Epidermal melanocyte (primary cell): ENCODE data around the gene CCDC154.
"Not testable (repeated sequence)": the region's sequence is repeated elsewhere in the genome, so short reads cannot be mapped to it uniquely, and the experiment has no call there.

Experiments used
- DNase-seq: peaks from one replicate; pipeline ENCODE4 v3.0.0; 2011; ENCODE audit warnings: low spot score; ENCODE audit not compliant: insufficient read length

The CCDC154 gene, protein sequence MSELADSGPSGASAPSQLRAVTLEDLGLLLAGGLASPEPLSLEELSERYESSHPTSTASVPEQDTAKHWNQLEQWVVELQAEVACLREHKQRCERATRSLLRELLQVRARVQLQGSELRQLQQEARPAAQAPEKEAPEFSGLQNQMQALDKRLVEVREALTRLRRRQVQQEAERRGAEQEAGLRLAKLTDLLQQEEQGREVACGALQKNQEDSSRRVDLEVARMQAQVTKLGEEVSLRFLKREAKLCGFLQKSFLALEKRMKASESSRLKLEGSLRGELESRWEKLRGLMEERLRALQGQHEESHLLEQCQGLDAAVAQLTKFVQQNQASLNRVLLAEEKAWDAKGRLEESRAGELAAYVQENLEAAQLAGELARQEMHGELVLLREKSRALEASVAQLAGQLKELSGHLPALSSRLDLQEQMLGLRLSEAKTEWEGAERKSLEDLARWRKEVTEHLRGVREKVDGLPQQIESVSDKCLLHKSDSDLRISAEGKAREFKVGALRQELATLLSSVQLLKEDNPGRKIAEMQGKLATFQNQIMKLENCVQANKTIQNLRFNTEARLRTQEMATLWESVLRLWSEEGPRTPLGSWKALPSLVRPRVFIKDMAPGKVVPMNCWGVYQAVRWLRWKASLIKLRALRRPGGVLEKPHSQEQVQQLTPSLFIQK

GRCh38 chr16:1443980-1444729 is at the start of gene CCDC154:
CCDC154 (minus strand) TSS chr16:1444556; CDS start chr16:1444322, 234 bp downstream.
- DNase-seq, result no peak

DNA sequence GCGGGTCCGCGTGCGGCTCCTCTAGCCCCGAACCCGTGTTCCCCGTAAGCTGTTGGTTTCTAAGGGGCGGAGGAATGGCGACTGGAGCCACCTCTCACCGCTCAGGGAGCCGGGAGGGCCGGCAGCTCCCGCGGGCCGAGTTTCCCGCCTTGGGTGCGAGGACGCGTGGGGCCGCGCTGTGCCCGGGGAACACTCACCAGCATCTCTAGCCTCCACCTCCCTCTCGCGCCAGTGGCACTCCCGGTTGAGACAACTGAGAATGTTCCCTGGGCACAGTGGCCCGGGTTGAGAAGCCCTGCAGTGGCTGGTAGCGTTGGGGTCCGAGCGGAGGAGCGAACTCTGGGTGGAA is 49.4 kb upstream of the CCDC154 start:
- DNase-seq, result no peak

- peak; percentile 92 for DNase-seq
Observed at GRCh38 chr16:1492923-1493745, 48.8 kb upstream of the CCDC154 start, which contains the start of gene TELO2. TELO2 (plus strand) TSS chr16:1493360; CDS start chr16:1494282, 922 bp downstream.

GRCh38 chr16:1492082-1492922 is 47.9 kb upstream of the CCDC154 start:
- no peak for DNase-seq

DNA sequence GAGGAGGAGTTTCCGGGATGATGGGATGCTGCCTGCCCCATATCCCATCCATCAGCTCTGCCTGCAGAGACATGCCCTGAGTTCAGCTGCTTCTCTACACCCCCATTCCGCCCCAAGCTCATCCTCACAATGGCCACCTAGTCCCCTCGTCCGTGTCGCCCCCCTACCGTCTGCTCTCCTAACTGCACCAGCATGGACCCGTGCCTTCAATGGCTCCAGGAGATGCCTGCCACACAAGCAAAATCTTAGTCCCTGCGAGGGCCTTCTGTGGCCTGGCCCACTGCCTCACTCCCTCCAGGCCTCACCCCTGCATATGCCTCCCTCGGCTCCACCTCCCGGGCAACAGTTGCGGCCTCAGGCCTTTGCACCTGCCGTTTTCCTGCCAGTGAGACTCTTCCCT is 47.0 kb upstream of the CCDC154 start:
- DNase-seq, result no peak

DNA sequence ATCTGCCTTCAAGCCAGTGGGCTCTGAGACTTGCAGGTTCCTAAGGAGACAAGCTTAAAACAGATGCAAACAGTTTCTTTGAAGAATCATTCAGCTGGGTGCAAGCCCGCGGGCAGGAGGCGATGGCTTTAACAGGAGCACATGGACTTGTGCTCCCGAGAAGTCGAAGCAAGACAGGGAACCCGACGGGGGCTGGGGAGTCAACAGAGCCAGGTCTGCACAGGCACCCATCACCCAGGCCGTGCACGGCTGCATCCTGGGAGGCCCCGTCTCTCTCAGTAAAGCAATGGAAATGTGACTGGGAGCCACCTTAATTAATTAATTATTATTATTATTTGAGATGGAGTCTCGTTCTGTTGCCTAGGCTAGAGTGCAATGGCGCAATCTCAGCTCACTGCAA is 44.7 kb upstream of the CCDC154 start:
- no peak for DNase-seq

DNA sequence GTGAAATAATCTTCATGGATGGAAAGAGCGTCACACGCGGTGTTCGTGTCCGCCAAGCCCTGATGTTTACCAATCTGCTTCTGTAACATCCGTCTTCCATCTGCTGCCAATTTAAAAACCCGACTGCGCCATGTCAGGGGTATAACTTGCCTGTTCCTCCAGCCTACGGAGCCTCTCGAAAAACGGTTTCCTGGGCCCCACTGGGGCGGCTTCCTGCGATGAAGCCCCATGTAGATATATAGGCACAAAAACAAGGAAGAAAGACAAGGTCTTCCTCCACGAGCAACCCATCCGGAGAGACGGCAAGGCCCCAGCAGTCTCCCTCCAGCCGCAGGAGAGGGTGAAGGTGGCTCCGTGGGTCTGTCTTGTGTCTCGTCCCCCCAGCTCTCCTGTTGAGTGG is 44.3 kb upstream of the CCDC154 start, which contains the start of gene PTX4:
Gene PTX4 (minus strand): TSS at position 326 of the 400 bp plus-strand sequence. CDS start 35 bp downstream, at position 291.
- no peak for DNase-seq

- DNase-seq, result no peak
Observed at GRCh38 chr16:1488054-1488601, 43.8 kb upstream of the CCDC154 start.

GRCh38 chr16:1487395-1488053 is 43.2 kb upstream of the CCDC154 start:
- no peak for DNase-seq

DNA sequence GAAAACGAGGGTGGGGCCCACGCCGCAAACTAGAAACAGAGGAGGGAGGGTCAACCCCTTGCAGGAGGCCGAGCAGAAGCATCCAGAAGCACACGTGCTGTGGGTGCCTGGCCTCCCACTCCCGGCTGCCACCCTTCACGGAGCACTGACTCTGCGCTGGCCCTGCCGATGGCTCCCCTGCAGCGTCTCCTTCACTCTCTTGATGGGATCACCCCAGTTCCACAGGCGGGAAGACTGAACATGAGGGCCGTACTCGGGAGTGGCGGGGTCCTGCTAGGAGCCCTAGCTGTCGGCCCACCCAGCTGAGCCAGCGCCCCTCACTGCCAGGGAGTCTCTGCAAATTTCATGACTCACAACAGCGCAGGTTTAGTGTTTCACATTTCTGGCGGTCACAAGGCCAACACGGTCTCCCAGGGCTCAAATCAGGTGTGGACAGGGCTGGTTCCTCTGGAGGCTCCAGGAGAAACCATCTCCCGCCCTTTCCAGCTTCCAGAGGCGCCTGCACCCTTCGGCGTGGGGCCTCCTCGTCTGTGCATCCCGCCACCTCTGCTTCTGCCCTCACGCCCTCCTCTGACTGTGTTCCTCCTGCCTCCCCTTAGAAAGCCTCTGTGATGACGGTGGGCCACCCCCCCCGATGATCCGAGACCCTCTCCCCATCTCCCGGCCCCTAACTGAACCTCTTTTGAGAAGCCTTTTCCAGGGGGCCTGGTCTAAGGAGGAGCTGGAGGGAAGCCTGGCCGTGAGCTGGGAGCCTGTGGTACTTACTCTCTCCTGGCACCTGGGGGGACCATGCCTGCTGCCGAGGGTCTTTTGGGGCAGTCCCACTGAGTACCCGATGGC is 42.4 kb upstream of the CCDC154 start:
- DNase-seq, result no peak

GRCh38 chr16:1485847-1486496 is 41.6 kb upstream of the CCDC154 start:
- DNase-seq, result no peak

- DNase-seq, result no peak
Observed at GRCh38 chr16:1481906-1482835, 37.8 kb upstream of the CCDC154 start.

DNA sequence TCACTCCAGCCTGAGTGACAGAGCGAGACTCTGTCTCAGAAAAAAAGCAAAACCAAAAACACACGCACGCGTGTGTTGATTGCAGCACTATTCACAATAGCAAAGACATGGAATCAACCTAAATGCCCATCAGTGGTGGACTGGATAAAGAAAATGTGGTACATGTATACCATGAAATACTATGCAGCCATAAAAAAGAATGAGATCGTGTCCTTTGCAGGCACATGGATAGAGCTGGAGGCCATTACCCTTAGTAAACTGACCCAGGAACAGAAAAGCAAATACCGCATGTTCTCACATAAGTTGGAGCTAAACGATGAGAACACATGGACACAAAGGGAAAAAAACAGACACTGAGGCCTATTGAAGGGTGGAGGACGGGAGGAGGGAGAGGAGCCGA is 34.6 kb upstream of the CCDC154 start:
- DNase-seq, result not testable (repeated sequence)

DNA sequence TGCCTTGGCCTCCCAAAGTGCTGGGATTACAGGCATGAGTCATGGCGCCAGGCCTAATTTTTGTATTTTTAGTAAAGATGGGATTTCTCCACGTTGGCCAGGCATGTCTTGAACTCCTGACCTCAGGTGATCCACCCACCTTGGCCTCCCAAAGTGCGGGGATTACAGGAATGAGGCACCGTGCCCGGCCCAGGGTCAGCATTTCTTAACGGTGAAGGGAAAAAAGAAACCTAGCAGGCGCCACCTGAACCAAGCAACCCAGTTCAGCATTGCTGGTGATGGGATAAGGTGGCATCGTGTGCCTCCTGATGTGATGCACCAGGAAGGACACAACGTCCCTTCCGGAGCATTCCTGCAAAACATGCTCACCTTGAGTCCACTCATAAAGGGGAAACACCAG is 32.7 kb upstream of the CCDC154 start:
- no peak for DNase-seq

DNA sequence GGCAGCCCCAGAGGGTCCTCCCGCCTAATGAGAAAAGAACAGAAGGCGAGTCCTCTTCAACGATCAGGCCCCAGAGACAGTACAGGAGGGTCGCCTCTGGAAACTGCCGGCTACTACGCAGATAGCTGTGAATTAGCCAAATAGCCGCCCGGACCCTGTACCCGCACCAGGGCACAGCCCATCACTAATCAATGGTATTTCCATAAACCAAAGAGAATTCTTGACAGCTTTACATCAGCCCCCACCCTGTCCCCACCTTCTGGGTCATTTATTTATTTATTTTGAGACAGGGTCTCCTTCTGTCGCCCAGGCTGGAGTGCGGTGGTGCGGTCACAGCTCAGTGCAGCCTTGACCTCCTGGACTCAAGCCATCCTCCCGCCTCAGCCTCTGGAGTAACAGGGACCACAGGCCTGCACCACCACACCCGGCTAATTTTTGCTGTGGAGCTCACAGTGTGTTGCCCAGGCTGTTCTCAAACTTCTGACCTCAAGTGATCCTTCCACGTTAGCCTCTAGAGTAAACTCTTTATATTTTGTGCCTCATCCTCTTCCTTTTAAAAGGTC is 31.3 kb upstream of the CCDC154 start:
- DNase-seq, result no peak

- peak; percentile 98 for DNase-seq
Observed at GRCh38 chr16:1474796-1475551, 30.6 kb upstream of the CCDC154 start, which contains the start of gene CLCN7. CLCN7 (minus strand) TSS chr16:1475028; CDS start chr16:1474974, 54 bp downstream.
